Heart left ventricle (tissue), 16 donors: Measurements from ENCODE around the gene TADA2A. TPM values are rescaled to one million over a fixed set of nuclear protein-coding genes. Genes with fewer than 3 reads are reported as not detected.

Experiments used
- ATAC-seq, 4 donors: fragments of 200-7000 bp; cut with Tn5 transposase; one replicate each; pipeline ENCODE4 v1.9.1; 2020 to 2022; ENCODE audit warnings: moderate library complexity in 4 of 4, mild to moderate bottlenecking in 3 of 4, moderate number of reproducible peaks in 1 of 4
- DNase-seq, 5 donors: peaks; one replicate each; pipeline ENCODE4 v3.0.0-alpha.2; 2020
- H3K27ac ChIP-seq, 12 donors: fragments of 200-600 bp; sonication (generic) in 4 of 12; one replicate each; pipeline versions ENCODE4 v1.5.0 to v1.8.0; 2016 to 2022; ENCODE audit warnings: mild to moderate bottlenecking in 2 of 12
- H3K27me3 ChIP-seq, 9 donors: fragments of 200-600 bp; sonication (generic) in 2 of 9; one replicate each; pipeline versions ENCODE4 v1.5.1 to v1.8.0; 2016 to 2022; ENCODE audit warnings: mild to moderate bottlenecking in 3 of 9
- H3K36me3 ChIP-seq, 9 donors: fragments of 200-600 bp; sonication (generic) in 2 of 9; one replicate each; pipeline versions ENCODE4 v1.5.0 to v1.8.0; 2018 to 2022; ENCODE audit warnings: mild to moderate bottlenecking in 2 of 9
- H3K4me1 ChIP-seq, 12 donors: fragments of 200-600 bp; sonication (generic) in 4 of 12; one replicate each; pipeline versions ENCODE4 v1.5.0 to v1.8.0; 2016 to 2022; ENCODE audit warnings: mild to moderate bottlenecking in 3 of 12
- H3K4me3 ChIP-seq, 12 donors: fragments of 200-600 bp; sonication (generic) in 4 of 12; one replicate each; pipeline versions ENCODE4 v1.5.0 to v1.8.0; 2017 to 2022; ENCODE audit warnings: mild to moderate bottlenecking in 9 of 12, moderate library complexity in 4 of 12
- H3K9me3 ChIP-seq, 12 donors: fragments of 200-600 bp; sonication (generic) in 4 of 12; one replicate each; pipeline versions ENCODE4 v1.5.0 to v1.8.0; 2016 to 2022; ENCODE audit warnings: mild to moderate bottlenecking in 1 of 12
- POLR2A ChIP-seq, 2 donors: fragments of 450-650 bp; IDR thresholded peaks; one replicate each; pipeline ENCODE4 v1.6.1; 2017; ENCODE audit warnings: antibody characterized with exemption in 2 of 2, mild to moderate bottlenecking in 2 of 2, moderate library complexity in 2 of 2
- WGBS, 4 donors: extraction: QIAGEN DNeasy Blood & Tissue Kit in 2 of 4; methylation state at CpG; one replicate each; pipeline versions ENCODE4 v1.1.5 to v1.1.7; 2013 to 2018; 5-methylcytosine and 5-hydroxymethylcytosine counted together
- intact Hi-C, 10 donors: fragments of 100-400 bp; cut with DNase I; formaldehyde crosslinking; loops; one replicate each; pipeline versions ENCODE4 v1.11.1 to v1.14.2; 2022
- polyA plus RNA-seq, 2 donors: library from polyadenylated mRNA; stranded (reverse); fragments of 200-250 nt; gene quantifications; one replicate each; pipeline ENCODE4 v1.2.3, GENCODE V29; 2013
- total RNA-seq, 9 donors: library from RNA; depleted of rRNA in 2 of 9; stranded (reverse); fragments of >200 nt in 2 of 9; fragmentation: NEBNext Ultra II Directional in 3 of 9; extraction: Animal tissue kit (Norgen Biotek cat#: 25700) in 3 of 9; gene quantifications; one replicate each; pipeline versions ENCODE4 v1.1.0 to v1.2.4, GENCODE V29; 2016 to 2023
- TF ChIP-seq, protein P1 (sequence below), 12 donors: fragments of 200-600 bp; sonication (generic) in 4 of 12; IDR thresholded peaks; one replicate each; pipeline versions ENCODE4 v1.5.0 to v1.8.0; 2018 to 2022; ENCODE audit warnings: antibody characterized with exemption in 12 of 12, mild to moderate bottlenecking in 5 of 12
- donor health status: ischemic (EF 13 %, LVEDD 7.1; RV severe dilation, severe dysfunction).
- donor health status: healthy with polysubstance abuse.
- donor health status: DM: no; HTN: yes; CAD: no.
- donor health status: DM: no; HTN: no; CAD: no.
- donor health status: ischemic (EF 25% LVEDD 6.9; RV normal size, moderate dysfunction).
- donor health status: ischemic (EF 25% LVEDD 5.7; RV mildly dilated, moderate dysfunction).
- donor health status: healthy.
- donor health status: DM: yes; HTN: yes; CAD: no.
- donor health status: ischemic (EF 35%, LVEDD 5.7; RV mildly dilated, moderate dysfunction).
- donor health status: nonischemic (EF 11% LVEDD 7.7; RV severe dilation, severe dysfunction).
- donor health status: DM: yes; HTN: yes; CAD: no.
- donor health status: PGD.
- donor health status: ischemic (EF 29% LVEDD 5.4; RV normal size, mild dysfunction).
- donor health status: nonischemic (EF 23%, LVEDD 6.1; RV moderate dilation, normal function).

Gene TADA2A
- total and polyA plus RNA-seq, 11 donors = 5.7 to 19.4 (median 12.5) TPM

DNA sequence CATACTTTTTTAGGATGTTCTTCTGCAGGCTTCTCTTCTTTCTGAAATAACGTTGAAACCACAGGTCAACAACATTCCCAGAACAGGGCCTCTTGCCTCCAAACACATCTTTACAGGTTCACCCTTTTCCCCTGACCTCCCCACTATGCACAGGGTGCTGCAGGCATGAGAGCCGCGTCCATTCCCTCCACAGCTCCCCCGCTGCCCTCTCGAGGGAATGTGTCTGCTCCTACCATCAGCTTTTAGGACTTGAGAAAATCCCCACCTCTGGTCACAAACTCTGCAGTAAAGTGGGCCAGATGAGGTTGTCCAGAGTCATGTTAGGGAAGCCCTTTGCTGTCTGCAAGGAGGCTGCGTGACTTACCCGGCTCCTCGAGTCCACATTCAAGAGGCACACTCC, 113.5 kb downstream of the TADA2A start:
- peaks cover 0 to 10% (median 2%) of the 10 kb centered on the region in 12 donors for H3K4me1 ChIP-seq
- no peak for DNase-seq
- intact Hi-C loops = no loop called here
- peaks cover 0 to 94% (median 74%) of the 10 kb centered on the region in 9 donors for H3K36me3 ChIP-seq
- H3K9me3 ChIP-seq = no peaks in the 10 kb centered on the region
- TF ChIP-seq, protein P1, sequence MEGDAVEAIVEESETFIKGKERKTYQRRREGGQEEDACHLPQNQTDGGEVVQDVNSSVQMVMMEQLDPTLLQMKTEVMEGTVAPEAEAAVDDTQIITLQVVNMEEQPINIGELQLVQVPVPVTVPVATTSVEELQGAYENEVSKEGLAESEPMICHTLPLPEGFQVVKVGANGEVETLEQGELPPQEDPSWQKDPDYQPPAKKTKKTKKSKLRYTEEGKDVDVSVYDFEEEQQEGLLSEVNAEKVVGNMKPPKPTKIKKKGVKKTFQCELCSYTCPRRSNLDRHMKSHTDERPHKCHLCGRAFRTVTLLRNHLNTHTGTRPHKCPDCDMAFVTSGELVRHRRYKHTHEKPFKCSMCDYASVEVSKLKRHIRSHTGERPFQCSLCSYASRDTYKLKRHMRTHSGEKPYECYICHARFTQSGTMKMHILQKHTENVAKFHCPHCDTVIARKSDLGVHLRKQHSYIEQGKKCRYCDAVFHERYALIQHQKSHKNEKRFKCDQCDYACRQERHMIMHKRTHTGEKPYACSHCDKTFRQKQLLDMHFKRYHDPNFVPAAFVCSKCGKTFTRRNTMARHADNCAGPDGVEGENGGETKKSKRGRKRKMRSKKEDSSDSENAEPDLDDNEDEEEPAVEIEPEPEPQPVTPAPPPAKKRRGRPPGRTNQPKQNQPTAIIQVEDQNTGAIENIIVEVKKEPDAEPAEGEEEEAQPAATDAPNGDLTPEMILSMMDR (IDR thresholded peaks at IDR 0.05) = no peak
- TF ChIP-seq POLR2A (IDR thresholded peaks at IDR 0.05) = no peak
- no peak overlapping the region for H3K4me3 ChIP-seq
- no peak overlapping the region for H3K27ac ChIP-seq
- H3K27me3 ChIP-seq = no peaks in the 10 kb centered on the region
- ATAC-seq = no peak
- WGBS, 4 donors = 86 to 88% (median 87%) methylated on average over 8 of the region's 8 CpGs

DNA sequence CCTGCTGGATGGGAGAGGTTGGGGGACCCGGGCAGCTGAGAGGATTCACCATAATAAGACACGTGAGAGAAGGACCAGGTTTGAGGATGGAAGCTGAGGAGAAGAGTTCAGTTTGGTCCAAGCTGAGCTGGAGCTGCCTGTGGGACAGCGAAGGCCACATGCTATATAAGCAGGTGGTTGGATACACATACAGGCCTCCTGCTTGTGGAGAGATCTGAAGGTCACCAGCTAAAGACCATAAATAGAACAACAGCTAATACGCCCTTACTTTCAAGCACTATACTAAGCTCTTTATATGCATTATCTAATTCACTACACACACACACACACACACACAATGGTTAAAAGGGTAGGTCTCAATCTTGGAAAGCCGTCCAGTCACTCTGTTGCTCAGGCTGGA, 115.1 kb downstream of the TADA2A start:
- Histone ChIP-seq H3K27me3 (no peaks in the 10 kb centered on the region), H3K27ac (peak overlapping the region in 2 of 12 donors; percentile 13 to 18), H3K4me3 (no peak overlapping the region), H3K4me1 (peaks cover 0 to 3% (median 0%) of the 10 kb centered on the region in 12 donors), H3K36me3 (peaks cover 0 to 89% (median 70%) of the 10 kb centered on the region in 9 donors), H3K9me3 (no peaks in the 10 kb centered on the region)
- DNase-seq (no peak), ATAC-seq (peak; percentile 49 to 69 (median 62))
- 72 to 85% (median 77%) methylated on average over 5 of the region's 5 CpGs for WGBS, 4 donors
- intact Hi-C loops = no loop called here
- no peak for TF ChIP-seq POLR2A (IDR thresholded peaks at IDR 0.05)
- TF ChIP-seq, protein P1 (IDR thresholded peaks at IDR 0.05) = no peak

DNA sequence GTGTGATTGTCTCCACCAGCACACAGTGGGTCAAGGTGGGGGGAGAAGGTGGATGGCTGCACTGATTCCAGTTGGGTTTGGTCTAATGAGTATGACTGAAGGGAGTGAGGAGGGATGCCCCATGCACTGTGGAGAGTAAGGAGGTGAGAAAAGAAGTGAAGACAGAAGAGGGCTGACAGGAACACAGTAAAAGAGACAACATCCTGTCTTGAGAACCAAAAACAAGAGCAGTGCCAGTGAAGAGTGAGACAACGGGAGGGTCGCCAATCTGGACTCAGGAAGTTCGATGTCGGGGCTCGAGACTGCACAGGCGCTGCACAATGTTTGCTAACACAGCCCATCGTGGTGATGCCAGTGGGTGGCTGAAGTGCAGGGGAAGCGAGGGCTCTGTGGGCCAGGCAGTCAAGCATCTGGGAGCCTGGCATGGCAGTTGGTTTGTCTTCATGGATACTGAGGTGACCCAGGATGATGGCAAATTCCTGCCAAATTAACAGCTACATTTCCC, 117.1 kb downstream of the TADA2A start:
- no peaks in the 10 kb centered on the region for H3K9me3 ChIP-seq
- no peak overlapping the region for H3K27ac ChIP-seq
- WGBS, 4 donors = 72 to 79% (median 74%) methylated on average over 8 of the region's 8 CpGs
- no peak for DNase-seq
- no peak for ATAC-seq
- no peaks in the 10 kb centered on the region for H3K27me3 ChIP-seq
- H3K4me3 ChIP-seq = no peak overlapping the region
- intact Hi-C loops = no loop called here
- H3K36me3 ChIP-seq = peaks cover 0 to 89% (median 65%) of the 10 kb centered on the region in 9 donors
- peaks cover 0 to 3% (median 0%) of the 10 kb centered on the region in 12 donors for H3K4me1 ChIP-seq
- TF ChIP-seq POLR2A (IDR thresholded peaks at IDR 0.05) = no peak
- TF ChIP-seq, protein P1 (IDR thresholded peaks at IDR 0.05) = no peak

DNA sequence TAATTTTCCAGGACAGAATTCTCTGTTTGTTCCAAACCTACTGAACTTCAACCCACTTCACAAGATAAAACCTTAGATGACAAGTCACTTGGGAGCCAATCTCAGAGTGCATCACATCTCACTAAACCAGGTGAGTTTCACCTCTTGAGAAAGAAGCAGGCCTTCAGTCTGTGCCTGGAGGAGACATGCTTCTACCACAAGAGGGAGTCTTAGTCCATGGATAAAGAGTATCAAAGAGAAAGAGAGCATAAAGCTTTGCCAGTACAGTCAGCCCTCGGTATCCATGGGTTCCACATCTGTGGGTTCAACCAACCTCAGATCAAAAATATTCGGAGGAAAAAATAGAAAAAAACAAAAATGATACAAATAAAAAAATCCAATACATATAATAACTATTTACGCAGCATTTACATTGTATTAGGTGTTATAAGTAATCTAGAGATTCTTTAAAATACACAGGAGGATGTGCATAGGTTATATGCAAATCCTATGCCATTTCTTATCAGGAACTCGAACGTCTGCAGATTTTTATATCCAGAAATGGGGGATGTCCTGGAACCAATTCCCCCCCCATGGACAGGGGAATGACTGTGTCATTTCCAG, 120.7 kb downstream of the TADA2A start:
- Histone ChIP-seq H3K36me3 (peaks cover 0 to 98% (median 81%) of the 10 kb centered on the region in 9 donors), H3K27me3 (no peaks in the 10 kb centered on the region), H3K4me3 (no peak overlapping the region), H3K9me3 (no peaks in the 10 kb centered on the region), H3K27ac (no peak overlapping the region), H3K4me1 (no peaks in the 10 kb centered on the region)
- intact Hi-C loops = no loop called here
- TF ChIP-seq, protein P1 (IDR thresholded peaks at IDR 0.05) = peak; percentile 33 to 66 (median 49)
- no peak for TF ChIP-seq POLR2A (IDR thresholded peaks at IDR 0.05)
- ATAC-seq = peak in 3 of 4 donors; percentile 63 to 72 (median 67)
- WGBS, 4 donors = 51 to 56% (median 55%) methylated on average over 5 of the region's 5 CpGs
- DNase-seq = no peak

Other genes with a start within 250 kb of the TADA2A start
- gene C17orf78, start 30.9 kb upstream of the TADA2A start, total RNA-seq = not detected
- gene C17orf78, start 30.9 kb upstream of the TADA2A start, polyA plus RNA-seq = not detected
- gene ACACA, start 50 bp upstream of the TADA2A start, total RNA-seq = 10 to 100 TPM; 14.0 to 33.0 (median 16.1) TPM
- gene ACACA, start 50 bp upstream of the TADA2A start, polyA plus RNA-seq = 10 to 100 TPM in 1 of 2 donors, 1 to 10 TPM in 1; 6.2 to 15.1 TPM
- 10 to 100 TPM; 13.4 to 39.1 (median 16.5) TPM for gene DUSP14, start 83.0 kb downstream of the TADA2A start, total RNA-seq
- 10 to 100 TPM in 1 of 2 donors, 1 to 10 TPM in 1; 9.9 to 24.2 TPM for gene DUSP14, start 83.0 kb downstream of the TADA2A start, polyA plus RNA-seq
- gene SYNRG, start 202.5 kb downstream of the TADA2A start, total RNA-seq = 10 to 100 TPM; 20.0 to 52.4 (median 34.8) TPM
- 10 to 100 TPM in 1 of 2 donors, 1 to 10 TPM in 1; 5.7 to 11.7 TPM for gene SYNRG, start 202.5 kb downstream of the TADA2A start, polyA plus RNA-seq
- 10 to 100 TPM in 7 of 9 donors, 1 to 10 TPM in 2; 8.9 to 20.9 (median 14.3) TPM for gene DDX52, start 236.6 kb downstream of the TADA2A start, total RNA-seq
- 10 to 100 TPM in 1 of 2 donors, 1 to 10 TPM in 1; 6.7 to 13.9 TPM for gene DDX52, start 236.6 kb downstream of the TADA2A start, polyA plus RNA-seq